IMR-90 (cell line): ENCODE measurements around the gene KLC3. TPM values are rescaled to one million over a fixed set of nuclear protein-coding genes. Genes with fewer than 3 reads are reported as not detected.

Source experiments
- ATAC-seq: fragments of 200-7000 bp; cut with Tn5 transposase; 2 replicates; pipeline ENCODE4 v1.9.1; 2020; ENCODE audit warnings: low read depth, mild to moderate bottlenecking, moderate library complexity
- BruUV-seq: library from RNA; stranded (reverse); fragments of 400-500 nt; replicated peaks from 2 replicates; lab custom pipeline; 2021; lab: Mats Ljungman, UMichigan
- CTCF ChIA-PET: fragments of 300-600 bp; formaldehyde crosslinking; extraction: SDS; loops from one replicate; lab custom pipeline; 2021; ENCODE audit warnings: antibody characterized with exemption; lab: Yijun Ruan, JAX
- POLR2A ChIA-PET: fragments of 300-600 bp; sonication (Branson Sonifier 250); formaldehyde crosslinking; loops from one replicate; lab custom pipeline; 2022; ENCODE audit warnings: antibody characterized with exemption; ENCODE audit not compliant: unreplicated experiment; lab: Charles Lee
- DNase-seq: peaks from one replicate; pipeline ENCODE4 v3.0.0; 2013
- H2AFZ ChIP-seq: replicated peaks from 2 replicates; pipeline ENCODE3; 2013; ENCODE audit warnings: low read length, mild to moderate bottlenecking; ENCODE audit not compliant: poor library complexity
- H2AK5ac ChIP-seq: 2 replicates; pipeline ENCODE4 v1.6.1; 2013; ENCODE audit warnings: low read depth, low read length, inconsistent platforms
- H2AK9ac ChIP-seq: replicated peaks from 2 replicates; pipeline ENCODE3; 2013; ENCODE audit warnings: mild to moderate bottlenecking, low read depth, low read length, moderate library complexity; ENCODE audit not compliant: poor library complexity
- H2BK120ac ChIP-seq: 2 replicates; pipeline ENCODE4 v1.6.1; 2013; ENCODE audit warnings: low read depth, low read length, inconsistent platforms
- H2BK15ac ChIP-seq: 3 replicates; pipeline ENCODE4 v1.6.1; 2013; ENCODE audit warnings: low read depth, low read length, inconsistent platforms
- H2BK20ac ChIP-seq: 2 replicates; pipeline ENCODE4 v1.6.1; 2013; ENCODE audit warnings: low read depth, mild to moderate bottlenecking, inconsistent platforms, low read length, moderate library complexity
- H2BK5ac ChIP-seq: 2 replicates; pipeline ENCODE4 v1.6.1; 2013; ENCODE audit warnings: mild to moderate bottlenecking, low read depth, low read length, inconsistent platforms; ENCODE audit not compliant: poor library complexity, severe bottlenecking
- H3K14ac ChIP-seq: replicated peaks from 2 replicates; pipeline ENCODE4 v1.6.1; 2013; ENCODE audit warnings: low read depth, low read length, inconsistent platforms
- H3K18ac ChIP-seq: 2 replicates; pipeline ENCODE4 v1.6.1; 2013; ENCODE audit warnings: low read depth, low read length, control low read depth
- H3K23ac ChIP-seq: 2 replicates; pipeline ENCODE4 v1.6.1; 2013; ENCODE audit warnings: low read depth, low read length, inconsistent platforms
- H3K27ac ChIP-seq: 2 replicates; pipeline ENCODE4 v1.5.1; 2013; ENCODE audit warnings: mild to moderate bottlenecking, control low read depth, low read length; ENCODE audit not compliant: insufficient read depth
- H3K27me3 ChIP-seq: 2 replicates; pipeline ENCODE4 v1.6.1; 2013; ENCODE audit warnings: low read length; ENCODE audit not compliant: control insufficient read depth, insufficient read depth
- H3K36me3 ChIP-seq: 2 replicates; pipeline ENCODE4 v1.6.1; 2013; ENCODE audit warnings: low read length, mixed read lengths; ENCODE audit not compliant: control insufficient read depth, insufficient read depth
- H3K4ac ChIP-seq: 2 replicates; pipeline ENCODE4 v1.6.1; 2013; ENCODE audit warnings: low read depth, low read length, inconsistent platforms
- H3K4me1 ChIP-seq: 2 replicates; pipeline ENCODE4 v1.6.1; 2013; ENCODE audit warnings: low read length, mixed read lengths; ENCODE audit not compliant: control insufficient read depth, insufficient read depth
- H3K4me2 ChIP-seq: 2 replicates; pipeline ENCODE4 v1.6.1; 2013; ENCODE audit warnings: low read depth, mild to moderate bottlenecking, control low read depth, low read length, moderate library complexity
- H3K4me3 ChIP-seq: 2 replicates; pipeline ENCODE4 v1.5.1; 2013; ENCODE audit warnings: low read depth, mild to moderate bottlenecking, control low read depth, low read length, moderate library complexity; ENCODE audit not compliant: insufficient read depth
- H3K56ac ChIP-seq: 2 replicates; pipeline ENCODE4 v1.6.1; 2013; ENCODE audit warnings: low read length, inconsistent platforms; ENCODE audit not compliant: insufficient read depth; ENCODE audit errors: extremely low read depth
- H3K79me1 ChIP-seq, 2 experiments: 2 replicates each; pipeline ENCODE4 v1.6.1; 2013; ENCODE audit warnings: low read length in 2 of 2, inconsistent platforms in 1 of 2, low read depth in 1 of 2
- H3K9ac ChIP-seq: 2 replicates; pipeline ENCODE4 v1.6.1; 2013; ENCODE audit warnings: low read depth, low read length, control low read depth
- H3K9me1 ChIP-seq: 2 replicates; pipeline ENCODE4 v1.6.1; 2013; ENCODE audit warnings: low read length, inconsistent platforms; ENCODE audit not compliant: insufficient read depth
- H3K9me3 ChIP-seq: 2 replicates; pipeline ENCODE4 v1.6.1; 2013; ENCODE audit warnings: low read length; ENCODE audit not compliant: control insufficient read depth, insufficient read depth
- H4K20me1 ChIP-seq: 2 replicates; pipeline ENCODE4 v1.6.1; 2013; ENCODE audit warnings: low read length, inconsistent platforms; ENCODE audit not compliant: insufficient read depth
- H4K5ac ChIP-seq: 2 replicates; pipeline ENCODE4 v1.6.1; 2013; ENCODE audit warnings: mild to moderate bottlenecking, low read depth, low read length, control low read depth
- H4K8ac ChIP-seq, 2 experiments: 2 replicates each; pipeline ENCODE4 v1.6.1; 2013; ENCODE audit warnings: low read depth in 2 of 2, low read length in 2 of 2, control low read depth in 1 of 2, inconsistent platforms in 1 of 2
- H4K91ac ChIP-seq: 2 replicates; pipeline ENCODE4 v1.6.1; 2013; ENCODE audit warnings: low read depth, low read length, inconsistent platforms; ENCODE audit not compliant: insufficient read depth
- BHLHE40 ChIP-seq: fragments of 150-350 bp; IDR thresholded peaks from 2 replicates; pipeline ENCODE4 v1.6.1; 2016; ENCODE audit warnings: mild to moderate bottlenecking, low read depth, low read length
- CEBPB ChIP-seq: IDR thresholded peaks from 2 replicates; pipeline ENCODE4 v1.6.1; 2012; ENCODE audit warnings: low read depth, low read length, improper control_type of control experiment
- CHD1 ChIP-seq: IDR thresholded peaks from 2 replicates; pipeline ENCODE4 v1.6.1; 2012; ENCODE audit warnings: low read depth, low read length, improper control_type of control experiment
- MAZ ChIP-seq: IDR thresholded peaks from 2 replicates; pipeline ENCODE4 v1.6.1; 2012; ENCODE audit warnings: low read depth, mild to moderate bottlenecking, low read length, improper control_type of control experiment, moderate library complexity, borderline replicate concordance
- RCOR1 ChIP-seq: IDR thresholded peaks from 2 replicates; pipeline ENCODE4 v1.6.1; 2012; ENCODE audit warnings: mild to moderate bottlenecking, low read length, improper control_type of control experiment; ENCODE audit not compliant: insufficient replicate concordance
- RFX5 ChIP-seq: IDR thresholded peaks from 2 replicates; pipeline ENCODE4 v1.8.0; 2012; ENCODE audit warnings: low read depth, mild to moderate bottlenecking, low read length, moderate library complexity
- USF2 ChIP-seq: fragments of 150-350 bp; IDR thresholded peaks from 2 replicates; pipeline ENCODE4 v1.6.1; 2017; ENCODE audit warnings: mild to moderate bottlenecking, antibody characterized with exemption, low read length, low read depth
- WGBS, 2 experiments: methylation state at CpG; one replicate each; pipeline versions ENCODE4 v1.1.5 to v1.1.7; 2013; ENCODE audit warnings: missing lambda C conversion rate in 2 of 2; ENCODE audit not compliant: insufficient read length in 1 of 2; ENCODE audit errors: extremely low coverage in 2 of 2; 5-methylcytosine and 5-hydroxymethylcytosine counted together
- dilution Hi-C: fragments of 300-500 bp; cut with HindIII; formaldehyde crosslinking; loops from one replicate; pipeline ENCODE4 v1.14.3; 2018; ENCODE audit warnings: low sequenced_read_pairs; ENCODE audit not compliant: unreplicated experiment
- in situ Hi-C: fragments of 300-500 bp; cut with MboI; formaldehyde crosslinking; loops from 3 replicates; pipeline ENCODE4 v1.14.3; 2019; ENCODE audit warnings: low sequenced_read_pairs, inconsistent platforms, mixed read lengths
- intact Hi-C: fragments of 100-400 bp; cut with micrococcal nuclease; formaldehyde crosslinking; loops from 2 replicates; pipeline ENCODE4 v1.10.0; 2022
- polyA plus RNA-seq, 3 experiments: library from polyadenylated mRNA; depleted of rRNA; stranded (reverse); fragments of >200 nt; gene quantifications; 2 replicates each; pipeline ENCODE4 v1.2.3, GENCODE V29; 2012; ENCODE audit warnings: low replicate concordance in 1 of 3
- total RNA-seq: library from RNA; depleted of rRNA; stranded (reverse); fragments of >200 nt; gene quantifications from 2 replicates; pipeline ENCODE4 v1.2.3, GENCODE V29; 2012

The KLC3 gene
- total and polyA plus RNA-seq, 2 of the 4 experiments (the other 2 are of a cell fraction) = 0.14 to 0.18 TPM

GRCh38 chr19:45303269-45304060 is 37.1 kb upstream of the KLC3 start:
- Histone ChIP-seq H3K4me1 (no peaks in the 10 kb centered on the region), H3K56ac (no peak overlapping the region), H3K4me3 (no peak overlapping the region), H2BK5ac (no peak overlapping the region), H4K5ac (no peak overlapping the region), H3K23ac (no peak overlapping the region), H3K14ac (no peak overlapping the region), H4K20me1 (no peaks in the 10 kb centered on the region), H3K27ac (no peak overlapping the region), H3K9me3 (0 out of 2 replicates have a peak, but pooled peaks cover 2% of the 10 kb centered on the region), H2BK15ac (no peak overlapping the region), H2AK9ac (peak overlapping the region; percentile 55), H3K27me3 (no peaks in the 10 kb centered on the region), H2AFZ (no peak overlapping the region), H3K18ac (no peak overlapping the region), H3K36me3 (peaks cover 21% of the 10 kb centered on the region), H2BK20ac (no peak overlapping the region), H4K8ac (no peak overlapping the region), H2BK120ac (no peak overlapping the region), H2AK5ac (no peak overlapping the region), H3K9ac (no peak overlapping the region), H3K9me1 (peaks cover 5% of the 10 kb centered on the region; the same call in 1 of the 2 replicates), H3K79me1 (no peaks in the 10 kb centered on the region), H3K4me2 (no peak overlapping the region), H4K91ac (no peak overlapping the region), H3K4ac (no peak overlapping the region)
- dilution Hi-C loops (no loop called here), intact Hi-C loops (no loop called here), in situ Hi-C loops (no loop called here)
- ATAC-seq (no peak), DNase-seq (no peak)
- POLR2A ChIA-PET = no interaction called here
- BruUV-seq = no TSS peak
- CTCF ChIA-PET = no interaction called here
- WGBS, 2 experiments = 100% methylated on average over 1 of the region's 12 CpGs; no CpG with 5 or more reads in 1 of the 2 experiments
- TF ChIP-seq MAZ (no peak), CHD1 (no peak), USF2 (no peak), BHLHE40 (no peak), RFX5 (no peak), CEBPB (no peak), RCOR1 (no peak)
